IMR-90 (cell line): ENCODE measurements around the gene KY. TPM values are rescaled to one million over a fixed set of nuclear protein-coding genes. Genes with fewer than 3 reads are reported as not detected.

ENCODE experiments used
- ATAC-seq: fragments of 200-7000 bp; cut with Tn5 transposase; 2 replicates; pipeline ENCODE4 v1.9.1; 2020; ENCODE audit warnings: low read depth, mild to moderate bottlenecking, moderate library complexity
- BruUV-seq: library from RNA; stranded (reverse); fragments of 400-500 nt; replicated peaks from 2 replicates; lab custom pipeline; 2021; lab: Mats Ljungman, UMichigan
- CTCF ChIA-PET: fragments of 300-600 bp; formaldehyde crosslinking; extraction: SDS; loops from one replicate; lab custom pipeline; 2021; ENCODE audit warnings: antibody characterized with exemption; lab: Yijun Ruan, JAX
- POLR2A ChIA-PET: fragments of 300-600 bp; sonication (Branson Sonifier 250); formaldehyde crosslinking; loops from one replicate; lab custom pipeline; 2022; ENCODE audit warnings: antibody characterized with exemption; ENCODE audit not compliant: unreplicated experiment; lab: Charles Lee
- DNase-seq: peaks from one replicate; pipeline ENCODE4 v3.0.0; 2013
- H2AFZ ChIP-seq: replicated peaks from 2 replicates; pipeline ENCODE3; 2013; ENCODE audit warnings: low read length, mild to moderate bottlenecking; ENCODE audit not compliant: poor library complexity
- H2AK5ac ChIP-seq: 2 replicates; pipeline ENCODE4 v1.6.1; 2013; ENCODE audit warnings: low read depth, low read length, inconsistent platforms
- H2AK9ac ChIP-seq: replicated peaks from 2 replicates; pipeline ENCODE3; 2013; ENCODE audit warnings: mild to moderate bottlenecking, low read depth, low read length, moderate library complexity; ENCODE audit not compliant: poor library complexity
- H2BK120ac ChIP-seq: 2 replicates; pipeline ENCODE4 v1.6.1; 2013; ENCODE audit warnings: low read depth, low read length, inconsistent platforms
- H2BK15ac ChIP-seq: 3 replicates; pipeline ENCODE4 v1.6.1; 2013; ENCODE audit warnings: low read depth, low read length, inconsistent platforms
- H2BK20ac ChIP-seq: 2 replicates; pipeline ENCODE4 v1.6.1; 2013; ENCODE audit warnings: low read depth, mild to moderate bottlenecking, inconsistent platforms, low read length, moderate library complexity
- H2BK5ac ChIP-seq: 2 replicates; pipeline ENCODE4 v1.6.1; 2013; ENCODE audit warnings: mild to moderate bottlenecking, low read depth, low read length, inconsistent platforms; ENCODE audit not compliant: poor library complexity, severe bottlenecking
- H3K14ac ChIP-seq: replicated peaks from 2 replicates; pipeline ENCODE4 v1.6.1; 2013; ENCODE audit warnings: low read depth, low read length, inconsistent platforms
- H3K18ac ChIP-seq: 2 replicates; pipeline ENCODE4 v1.6.1; 2013; ENCODE audit warnings: low read depth, low read length, control low read depth
- H3K23ac ChIP-seq: 2 replicates; pipeline ENCODE4 v1.6.1; 2013; ENCODE audit warnings: low read depth, low read length, inconsistent platforms
- H3K27ac ChIP-seq: 2 replicates; pipeline ENCODE4 v1.5.1; 2013; ENCODE audit warnings: mild to moderate bottlenecking, control low read depth, low read length; ENCODE audit not compliant: insufficient read depth
- H3K27me3 ChIP-seq: 2 replicates; pipeline ENCODE4 v1.6.1; 2013; ENCODE audit warnings: low read length; ENCODE audit not compliant: control insufficient read depth, insufficient read depth
- H3K36me3 ChIP-seq: 2 replicates; pipeline ENCODE4 v1.6.1; 2013; ENCODE audit warnings: low read length, mixed read lengths; ENCODE audit not compliant: control insufficient read depth, insufficient read depth
- H3K4ac ChIP-seq: 2 replicates; pipeline ENCODE4 v1.6.1; 2013; ENCODE audit warnings: low read depth, low read length, inconsistent platforms
- H3K4me1 ChIP-seq: 2 replicates; pipeline ENCODE4 v1.6.1; 2013; ENCODE audit warnings: low read length, mixed read lengths; ENCODE audit not compliant: control insufficient read depth, insufficient read depth
- H3K4me2 ChIP-seq: 2 replicates; pipeline ENCODE4 v1.6.1; 2013; ENCODE audit warnings: low read depth, mild to moderate bottlenecking, control low read depth, low read length, moderate library complexity
- H3K4me3 ChIP-seq: 2 replicates; pipeline ENCODE4 v1.5.1; 2013; ENCODE audit warnings: low read depth, mild to moderate bottlenecking, control low read depth, low read length, moderate library complexity; ENCODE audit not compliant: insufficient read depth
- H3K56ac ChIP-seq: 2 replicates; pipeline ENCODE4 v1.6.1; 2013; ENCODE audit warnings: low read length, inconsistent platforms; ENCODE audit not compliant: insufficient read depth; ENCODE audit errors: extremely low read depth
- H3K79me1 ChIP-seq, 2 experiments: 2 replicates each; pipeline ENCODE4 v1.6.1; 2013; ENCODE audit warnings: low read length in 2 of 2, inconsistent platforms in 1 of 2, low read depth in 1 of 2
- H3K9ac ChIP-seq: 2 replicates; pipeline ENCODE4 v1.6.1; 2013; ENCODE audit warnings: low read depth, low read length, control low read depth
- H3K9me1 ChIP-seq: 2 replicates; pipeline ENCODE4 v1.6.1; 2013; ENCODE audit warnings: low read length, inconsistent platforms; ENCODE audit not compliant: insufficient read depth
- H3K9me3 ChIP-seq: 2 replicates; pipeline ENCODE4 v1.6.1; 2013; ENCODE audit warnings: low read length; ENCODE audit not compliant: control insufficient read depth, insufficient read depth
- H4K20me1 ChIP-seq: 2 replicates; pipeline ENCODE4 v1.6.1; 2013; ENCODE audit warnings: low read length, inconsistent platforms; ENCODE audit not compliant: insufficient read depth
- H4K5ac ChIP-seq: 2 replicates; pipeline ENCODE4 v1.6.1; 2013; ENCODE audit warnings: mild to moderate bottlenecking, low read depth, low read length, control low read depth
- H4K8ac ChIP-seq, 2 experiments: 2 replicates each; pipeline ENCODE4 v1.6.1; 2013; ENCODE audit warnings: low read depth in 2 of 2, low read length in 2 of 2, control low read depth in 1 of 2, inconsistent platforms in 1 of 2
- H4K91ac ChIP-seq: 2 replicates; pipeline ENCODE4 v1.6.1; 2013; ENCODE audit warnings: low read depth, low read length, inconsistent platforms; ENCODE audit not compliant: insufficient read depth
- BHLHE40 ChIP-seq: fragments of 150-350 bp; IDR thresholded peaks from 2 replicates; pipeline ENCODE4 v1.6.1; 2016; ENCODE audit warnings: mild to moderate bottlenecking, low read depth, low read length
- CEBPB ChIP-seq: IDR thresholded peaks from 2 replicates; pipeline ENCODE4 v1.6.1; 2012; ENCODE audit warnings: low read depth, low read length, improper control_type of control experiment
- CHD1 ChIP-seq: IDR thresholded peaks from 2 replicates; pipeline ENCODE4 v1.6.1; 2012; ENCODE audit warnings: low read depth, low read length, improper control_type of control experiment
- FOS ChIP-seq: fragments of 150-350 bp; IDR thresholded peaks from 2 replicates; pipeline ENCODE4 v1.6.1; 2016; ENCODE audit warnings: low read depth, low read length
- MAFK ChIP-seq: IDR thresholded peaks from 2 replicates; pipeline ENCODE4 v1.6.1; 2012; ENCODE audit warnings: low read depth, low read length, improper control_type of control experiment
- MAZ ChIP-seq: IDR thresholded peaks from 2 replicates; pipeline ENCODE4 v1.6.1; 2012; ENCODE audit warnings: low read depth, mild to moderate bottlenecking, low read length, improper control_type of control experiment, moderate library complexity, borderline replicate concordance
- MXI1 ChIP-seq: IDR thresholded peaks from 2 replicates; pipeline ENCODE4 v1.6.1; 2012; ENCODE audit warnings: low read depth, mild to moderate bottlenecking, low read length, moderate library complexity, borderline replicate concordance
- NFE2L2 ChIP-seq: fragments of 150-350 bp; IDR thresholded peaks from 2 replicates; pipeline ENCODE4 v1.6.1; 2016; ENCODE audit warnings: low read depth, mild to moderate bottlenecking, low read length
- POLR2A ChIP-seq: IDR thresholded peaks from 2 replicates; pipeline ENCODE4 v1.6.1; 2012; ENCODE audit warnings: mild to moderate bottlenecking, low read depth, low read length
- RAD21 ChIP-seq: IDR thresholded peaks from 2 replicates; pipeline ENCODE4 v1.6.1; 2012; ENCODE audit warnings: low read length, improper control_type of control experiment
- RCOR1 ChIP-seq: IDR thresholded peaks from 2 replicates; pipeline ENCODE4 v1.6.1; 2012; ENCODE audit warnings: mild to moderate bottlenecking, low read length, improper control_type of control experiment; ENCODE audit not compliant: insufficient replicate concordance
- RFX5 ChIP-seq: IDR thresholded peaks from 2 replicates; pipeline ENCODE4 v1.8.0; 2012; ENCODE audit warnings: low read depth, mild to moderate bottlenecking, low read length, moderate library complexity
- SMC3 ChIP-seq: fragments of 150-350 bp; IDR thresholded peaks from 2 replicates; pipeline ENCODE4 v1.6.1; 2016; ENCODE audit warnings: low read depth, mild to moderate bottlenecking, antibody characterized with exemption, low read length, moderate library complexity
- WGBS, 2 experiments: methylation state at CpG; one replicate each; pipeline versions ENCODE4 v1.1.5 to v1.1.7; 2013; ENCODE audit warnings: missing lambda C conversion rate in 2 of 2; ENCODE audit not compliant: insufficient read length in 1 of 2; ENCODE audit errors: extremely low coverage in 2 of 2; 5-methylcytosine and 5-hydroxymethylcytosine counted together
- dilution Hi-C: fragments of 300-500 bp; cut with HindIII; formaldehyde crosslinking; loops from one replicate; pipeline ENCODE4 v1.14.3; 2018; ENCODE audit warnings: low sequenced_read_pairs; ENCODE audit not compliant: unreplicated experiment
- in situ Hi-C: fragments of 300-500 bp; cut with MboI; formaldehyde crosslinking; loops from 3 replicates; pipeline ENCODE4 v1.14.3; 2019; ENCODE audit warnings: low sequenced_read_pairs, inconsistent platforms, mixed read lengths
- intact Hi-C: fragments of 100-400 bp; cut with micrococcal nuclease; formaldehyde crosslinking; loops from 2 replicates; pipeline ENCODE4 v1.10.0; 2022
- polyA plus RNA-seq, 3 experiments: library from polyadenylated mRNA; depleted of rRNA; stranded (reverse); fragments of >200 nt; gene quantifications; 2 replicates each; pipeline ENCODE4 v1.2.3, GENCODE V29; 2012; ENCODE audit warnings: low replicate concordance in 1 of 3
- total RNA-seq: library from RNA; depleted of rRNA; stranded (reverse); fragments of >200 nt; gene quantifications from 2 replicates; pipeline ENCODE4 v1.2.3, GENCODE V29; 2012
- TF ChIP-seq, protein P1 (sequence below): fragments of 150-350 bp; IDR thresholded peaks from 2 replicates; pipeline ENCODE4 v1.6.1; 2016; ENCODE audit warnings: low read depth, mild to moderate bottlenecking, low read length, moderate library complexity, borderline replicate concordance
- TF ChIP-seq, protein P2 (sequence below): conservative IDR thresholded peaks from 2 replicates; pipeline ENCODE4 v1.5.1; 2012; ENCODE audit warnings: mild to moderate bottlenecking, low read depth, low read length, improper control_type of control experiment
- TF ChIP-seq, protein P3 (sequence below): fragments of 150-350 bp; IDR thresholded peaks from 2 replicates; pipeline ENCODE4 v1.6.1; 2017; ENCODE audit warnings: mild to moderate bottlenecking, antibody characterized with exemption, low read length, low read depth

Gene KY
- total and polyA plus RNA-seq, 2 of the 4 experiments (the other 2 are of a cell fraction), result under 0.01 to 0.09 TPM

DNA sequence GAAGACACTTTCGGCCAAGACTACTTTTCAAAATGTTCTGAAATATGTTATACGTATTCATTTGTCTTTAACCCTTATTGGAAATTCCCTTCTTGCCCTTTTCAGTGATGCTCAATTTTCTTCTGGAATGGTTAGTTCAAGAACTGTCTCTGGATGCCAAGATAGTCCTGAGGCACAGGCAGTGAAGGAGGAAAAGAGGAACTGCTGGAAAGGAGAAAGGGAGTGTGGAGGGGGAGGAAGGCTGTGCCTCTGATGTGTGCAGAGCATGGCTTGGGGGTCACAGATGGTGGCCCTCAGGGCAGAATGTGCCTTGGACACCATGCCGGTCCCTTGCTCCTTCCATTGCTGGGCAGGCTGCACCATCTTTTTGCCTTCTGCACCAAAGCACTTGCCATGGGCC is 91.2 kb downstream of the KY start:
- no peak overlapping the region for H3K4me3 ChIP-seq
- TF ChIP-seq MXI1 (no peak), RFX5 (no peak), FOS (no peak), MAZ (no peak), RCOR1 (no peak), MAFK (no peak), NFE2L2 (no peak), CHD1 (no peak), CEBPB (no peak), BHLHE40 (no peak), POLR2A (no peak), RAD21 (no peak), SMC3 (no peak)
- TF ChIP-seq, protein P1, sequence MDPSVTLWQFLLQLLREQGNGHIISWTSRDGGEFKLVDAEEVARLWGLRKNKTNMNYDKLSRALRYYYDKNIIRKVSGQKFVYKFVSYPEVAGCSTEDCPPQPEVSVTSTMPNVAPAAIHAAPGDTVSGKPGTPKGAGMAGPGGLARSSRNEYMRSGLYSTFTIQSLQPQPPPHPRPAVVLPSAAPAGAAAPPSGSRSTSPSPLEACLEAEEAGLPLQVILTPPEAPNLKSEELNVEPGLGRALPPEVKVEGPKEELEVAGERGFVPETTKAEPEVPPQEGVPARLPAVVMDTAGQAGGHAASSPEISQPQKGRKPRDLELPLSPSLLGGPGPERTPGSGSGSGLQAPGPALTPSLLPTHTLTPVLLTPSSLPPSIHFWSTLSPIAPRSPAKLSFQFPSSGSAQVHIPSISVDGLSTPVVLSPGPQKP, result no peak
- TF ChIP-seq, protein P2, sequence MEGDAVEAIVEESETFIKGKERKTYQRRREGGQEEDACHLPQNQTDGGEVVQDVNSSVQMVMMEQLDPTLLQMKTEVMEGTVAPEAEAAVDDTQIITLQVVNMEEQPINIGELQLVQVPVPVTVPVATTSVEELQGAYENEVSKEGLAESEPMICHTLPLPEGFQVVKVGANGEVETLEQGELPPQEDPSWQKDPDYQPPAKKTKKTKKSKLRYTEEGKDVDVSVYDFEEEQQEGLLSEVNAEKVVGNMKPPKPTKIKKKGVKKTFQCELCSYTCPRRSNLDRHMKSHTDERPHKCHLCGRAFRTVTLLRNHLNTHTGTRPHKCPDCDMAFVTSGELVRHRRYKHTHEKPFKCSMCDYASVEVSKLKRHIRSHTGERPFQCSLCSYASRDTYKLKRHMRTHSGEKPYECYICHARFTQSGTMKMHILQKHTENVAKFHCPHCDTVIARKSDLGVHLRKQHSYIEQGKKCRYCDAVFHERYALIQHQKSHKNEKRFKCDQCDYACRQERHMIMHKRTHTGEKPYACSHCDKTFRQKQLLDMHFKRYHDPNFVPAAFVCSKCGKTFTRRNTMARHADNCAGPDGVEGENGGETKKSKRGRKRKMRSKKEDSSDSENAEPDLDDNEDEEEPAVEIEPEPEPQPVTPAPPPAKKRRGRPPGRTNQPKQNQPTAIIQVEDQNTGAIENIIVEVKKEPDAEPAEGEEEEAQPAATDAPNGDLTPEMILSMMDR, result no peak
- TF ChIP-seq, protein P3, sequence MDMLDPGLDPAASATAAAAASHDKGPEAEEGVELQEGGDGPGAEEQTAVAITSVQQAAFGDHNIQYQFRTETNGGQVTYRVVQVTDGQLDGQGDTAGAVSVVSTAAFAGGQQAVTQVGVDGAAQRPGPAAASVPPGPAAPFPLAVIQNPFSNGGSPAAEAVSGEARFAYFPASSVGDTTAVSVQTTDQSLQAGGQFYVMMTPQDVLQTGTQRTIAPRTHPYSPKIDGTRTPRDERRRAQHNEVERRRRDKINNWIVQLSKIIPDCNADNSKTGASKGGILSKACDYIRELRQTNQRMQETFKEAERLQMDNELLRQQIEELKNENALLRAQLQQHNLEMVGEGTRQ, result no peak
- no peak overlapping the region for H2BK120ac ChIP-seq
- no peaks in the 10 kb centered on the region for H3K79me1 ChIP-seq
- H3K56ac ChIP-seq, result no peak overlapping the region
- H3K36me3 ChIP-seq, result peaks cover 12% of the 10 kb centered on the region
- ATAC-seq, result no peak
- no peak overlapping the region for H2AFZ ChIP-seq
- no peak for DNase-seq
- H4K8ac ChIP-seq, result no peak overlapping the region
- BruUV-seq, result no TSS peak
- no peak overlapping the region for H2BK20ac ChIP-seq
- no peak overlapping the region for H3K27ac ChIP-seq
- H3K27me3 ChIP-seq, result no peaks in the 10 kb centered on the region
- no peak overlapping the region for H3K9ac ChIP-seq
- H4K20me1 ChIP-seq, result no peaks in the 10 kb centered on the region
- H3K14ac ChIP-seq, result no peak overlapping the region
- H3K23ac ChIP-seq, result no peak overlapping the region
- no peak overlapping the region for H3K4ac ChIP-seq
- H3K4me2 ChIP-seq, result no peak overlapping the region
- ChIA-PET POLR2A (no interaction called here), CTCF (no interaction called here)
- no peak overlapping the region for H4K91ac ChIP-seq
- intact Hi-C loops, result no loop called here
- no peak overlapping the region for H2BK5ac ChIP-seq
- H3K9me3 ChIP-seq, result no peaks in the 10 kb centered on the region
- no CpG with 5 or more reads among the region's 3 CpGs for WGBS, 2 experiments
- H2AK9ac ChIP-seq, result no peak overlapping the region
- no peak overlapping the region for H2BK15ac ChIP-seq
- H4K5ac ChIP-seq, result no peak overlapping the region
- peaks cover 7% of the 10 kb centered on the region; the same call in 1 of the 2 replicates for H3K9me1 ChIP-seq
- dilution Hi-C loops, result no loop called here
- in situ Hi-C loops, result no loop called here
- no peaks in the 10 kb centered on the region for H3K4me1 ChIP-seq
- H2AK5ac ChIP-seq, result no peak overlapping the region
- H3K18ac ChIP-seq, result no peak overlapping the region
